Testis (tissue), 2 donors: ENCODE data around the gene FOXA1.

Experiments
- POLR2A ChIP-seq: fragments of 450-650 bp; IDR thresholded peaks from one replicate; pipeline ENCODE4 v1.6.1; 2017; ENCODE audit warnings: antibody characterized with exemption, mild to moderate bottlenecking, moderate library complexity
- TF ChIP-seq, protein P1 (sequence below), 3 experiments: fragments of 450-650 bp in 2 of 3; fragments of 200-600 bp in 1 of 3; sonication (generic) in 1 of 3; IDR thresholded peaks; one replicate each; pipeline ENCODE4 v1.5.1; 2016 to 2019; ENCODE audit warnings: antibody characterized with exemption in 3 of 3, mild to moderate bottlenecking in 2 of 3, moderate library complexity in 1 of 3

DNA sequence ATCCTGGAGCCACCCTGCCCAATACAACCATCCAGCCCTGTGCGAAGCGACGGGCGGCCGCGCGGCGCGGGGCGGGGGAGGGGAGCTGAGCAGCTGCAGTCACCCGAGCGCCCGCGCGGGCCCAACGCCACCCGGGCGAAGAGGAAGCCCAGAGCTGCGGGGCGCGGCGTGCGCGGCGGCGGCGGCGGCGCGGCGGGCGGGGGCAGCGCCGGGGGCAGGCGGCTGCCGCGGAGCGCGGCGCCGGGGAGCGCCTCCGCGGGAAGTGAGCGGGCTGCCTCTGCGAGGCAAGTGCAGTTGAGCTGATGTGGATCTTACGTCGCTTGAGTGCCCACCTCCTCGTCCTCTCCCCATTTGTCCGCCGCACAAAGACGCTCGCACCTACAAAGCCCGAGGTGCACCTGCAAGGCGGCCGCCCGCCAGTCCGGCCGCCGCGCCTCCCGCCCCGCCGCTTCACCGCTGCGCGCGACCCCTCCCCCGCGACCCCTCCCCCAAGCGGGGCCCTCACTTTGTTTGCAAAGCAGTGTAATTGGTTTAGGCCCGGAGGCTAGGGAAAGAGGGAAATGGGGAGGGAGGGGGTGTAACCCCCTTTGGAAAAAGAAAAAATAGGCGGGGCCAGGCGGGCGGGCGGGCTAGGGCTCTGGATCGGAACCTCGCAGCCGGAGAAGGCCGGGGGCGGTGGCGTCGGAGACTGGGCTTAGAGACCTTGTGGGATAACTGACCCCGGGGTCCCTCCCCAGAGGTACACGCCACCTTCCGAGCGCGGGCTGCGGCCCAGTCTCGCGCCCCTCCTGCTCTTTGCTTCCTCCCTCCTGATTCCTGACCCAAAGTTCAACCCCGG is at the start of gene FOXA1, which contains the start of gene TTC6:
- TF ChIP-seq POLR2A = no peak
- TF ChIP-seq, protein P1, sequence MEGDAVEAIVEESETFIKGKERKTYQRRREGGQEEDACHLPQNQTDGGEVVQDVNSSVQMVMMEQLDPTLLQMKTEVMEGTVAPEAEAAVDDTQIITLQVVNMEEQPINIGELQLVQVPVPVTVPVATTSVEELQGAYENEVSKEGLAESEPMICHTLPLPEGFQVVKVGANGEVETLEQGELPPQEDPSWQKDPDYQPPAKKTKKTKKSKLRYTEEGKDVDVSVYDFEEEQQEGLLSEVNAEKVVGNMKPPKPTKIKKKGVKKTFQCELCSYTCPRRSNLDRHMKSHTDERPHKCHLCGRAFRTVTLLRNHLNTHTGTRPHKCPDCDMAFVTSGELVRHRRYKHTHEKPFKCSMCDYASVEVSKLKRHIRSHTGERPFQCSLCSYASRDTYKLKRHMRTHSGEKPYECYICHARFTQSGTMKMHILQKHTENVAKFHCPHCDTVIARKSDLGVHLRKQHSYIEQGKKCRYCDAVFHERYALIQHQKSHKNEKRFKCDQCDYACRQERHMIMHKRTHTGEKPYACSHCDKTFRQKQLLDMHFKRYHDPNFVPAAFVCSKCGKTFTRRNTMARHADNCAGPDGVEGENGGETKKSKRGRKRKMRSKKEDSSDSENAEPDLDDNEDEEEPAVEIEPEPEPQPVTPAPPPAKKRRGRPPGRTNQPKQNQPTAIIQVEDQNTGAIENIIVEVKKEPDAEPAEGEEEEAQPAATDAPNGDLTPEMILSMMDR (IDR thresholded peaks at IDR 0.05) = no peak
